ENCODE measurements around the gene PITX1. TPM values are rescaled to one million over a fixed set of nuclear protein-coding genes. Genes with fewer than 3 reads are reported as not detected.

Gene PITX1
- total and polyA plus RNA-seq, 2 of the 13 experiments (the other 11 are each of a cell fraction or from before 2014, with no cell fraction given): 11.7 to 20.2 TPM

- H3K79me2 ChIP-seq (ENCODE audit: insufficient read depth, low read length): peaks cover 26% of the 10 kb centered on the region
Measured at GRCh38 chr5:135029477-135030122, 4.4 kb downstream of the PITX1 start.

More at GRCh38 chr5:135029477-135030122, 4.4 kb downstream of the PITX1 start:
- ATAC-seq: no peak
- ChIA-PET CTCF (ENCODE audit: low intra/inter-chr PET ratio, low total read pairs) (no interaction called here), POLR2A (interaction anchor here (1.3 kb wide), 1 partner anchor 125 kb away, joined by 3 read pairs; the partner anchor contains the start of gene PCBD2)
- FAIRE-seq: no peak
- no peaks in the 10 kb centered on the region for H3K9me3 ChIP-seq (ENCODE audit: low read length)
- peaks cover 3 to 14% of the 10 kb centered on the region in 2 experiments; a peak in 3 of 5 replicates for H3K36me3 ChIP-seq (replicated peaks in 1 of 2; ENCODE audit: control insufficient read depth in 1 of 2, insufficient read depth in 2 of 2, low read length in 2 of 2)
- H3K4me1 ChIP-seq (ENCODE audit: insufficient read depth, low read length): peaks cover 29% of the 10 kb centered on the region
- intact Hi-C loops (cut with micrococcal nuclease; ENCODE audit: unreplicated experiment) (loop anchor here (5.0 to 10.0 kb wide), 3 partner anchors 62 to 305 kb away; partner anchors contain the start of gene CATSPER3), in situ Hi-C loops (cut with HindIII; ENCODE audit: extremely low pct_ligation_motif_present, low pct_unique_long_range_greater_than_20kb) (loop anchor here (10.0 kb wide), 2 partner anchors 155 to 305 kb away; no protein-coding TSS in a partner anchor)
- H3K4me3 ChIP-seq (replicated peaks in 1 of 3; ENCODE audit: insufficient read depth in 1 of 3, low read depth in 2 of 3, low read length in 3 of 3): no peak overlapping the region
- H3K9ac ChIP-seq (ENCODE audit: insufficient read depth, low read depth, low read length): no peak overlapping the region
- H2AFZ ChIP-seq (ENCODE audit: low read length): no peak overlapping the region
- no peak for DNase-seq (ENCODE audit: low spot score)
- no peak for TF ChIP-seq ZNF558 (CRISPR knock-in tag; IDR thresholded peaks at IDR 0.05; ENCODE audit: borderline replicate concordance)
- no peak for TF ChIP-seq ETV5 (CRISPR knock-in tag; IDR thresholded peaks at IDR 0.05; ENCODE audit: borderline replicate concordance)
- TF ChIP-seq ATF3 (CRISPR knock-in tag; IDR thresholded peaks at IDR 0.05): no peak
- TF ChIP-seq MED8 (CRISPR knock-in tag; IDR thresholded peaks at IDR 0.05; ENCODE audit: insufficient replicate concordance): no peak
- no peak for TF ChIP-seq GPN1 (CRISPR knock-in tag; IDR thresholded peaks at IDR 0.05; ENCODE audit: borderline replicate concordance)
- no peak for TF ChIP-seq ATF5 (CRISPR knock-in tag; IDR thresholded peaks at IDR 0.05; ENCODE audit: low read depth)
- TF ChIP-seq ZNF143 (CRISPR knock-in tag; IDR thresholded peaks at IDR 0.05): no peak
- TF ChIP-seq TAF15 (IDR thresholded peaks at IDR 0.05; ENCODE audit: low read depth, low read length, poor library complexity, severe bottlenecking): no peak
- TF ChIP-seq ZFX (CRISPR knock-in tag; IDR thresholded peaks at IDR 0.05; ENCODE audit: low read depth): no peak
- no peak for TF ChIP-seq SP4 (CRISPR knock-in tag; IDR thresholded peaks at IDR 0.05)
- no peak for TF ChIP-seq ZNF652 (CRISPR knock-in tag; IDR thresholded peaks at IDR 0.05; ENCODE audit: borderline replicate concordance, low read depth)
- no peak for TF ChIP-seq CEBPB (IDR thresholded peaks at IDR 0.05; ENCODE audit: borderline replicate concordance, low read depth, low read length)
- no peak for TF ChIP-seq ZNF496 (CRISPR knock-in tag; IDR thresholded peaks at IDR 0.05; ENCODE audit: insufficient replicate concordance)
- TF ChIP-seq DRAP1 (CRISPR knock-in tag; IDR thresholded peaks at IDR 0.05): no peak
- TF ChIP-seq MLX (CRISPR knock-in tag; IDR thresholded peaks at IDR 0.05): no peak
- no peak for TF ChIP-seq MAFK (conservative IDR thresholded peaks at IDR 0.05 in 1 of 2, IDR thresholded peaks at IDR 0.05 in 1 of 2; ENCODE audit: low read length in 2 of 2)
- no peak for TF ChIP-seq ZNF12 (CRISPR knock-in tag; IDR thresholded peaks at IDR 0.05)
- TF ChIP-seq, protein P1, sequence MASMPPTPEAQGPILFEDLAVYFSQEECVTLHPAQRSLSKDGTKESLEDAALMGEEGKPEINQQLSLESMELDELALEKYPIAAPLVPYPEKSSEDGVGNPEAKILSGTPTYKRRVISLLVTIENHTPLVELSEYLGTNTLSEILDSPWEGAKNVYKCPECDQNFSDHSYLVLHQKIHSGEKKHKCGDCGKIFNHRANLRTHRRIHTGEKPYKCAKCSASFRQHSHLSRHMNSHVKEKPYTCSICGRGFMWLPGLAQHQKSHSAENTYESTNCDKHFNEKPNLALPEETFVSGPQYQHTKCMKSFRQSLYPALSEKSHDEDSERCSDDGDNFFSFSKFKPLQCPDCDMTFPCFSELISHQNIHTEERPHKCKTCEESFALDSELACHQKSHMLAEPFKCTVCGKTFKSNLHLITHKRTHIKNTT (CRISPR knock-in tag; IDR thresholded peaks at IDR 0.05): no peak
- TF ChIP-seq SRF (IDR thresholded peaks at IDR 0.05; ENCODE audit: low read depth, low read length): no peak
- H3K27ac ChIP-seq (ENCODE audit: extremely low read length, insufficient read depth, low read length): no peak overlapping the region
- BruUV-seq (replicated peaks): no TSS peak
- H4K20me1 ChIP-seq (ENCODE audit: insufficient read depth, low read length): no peaks in the 10 kb centered on the region
- H3K4me2 ChIP-seq (ENCODE audit: low read depth, low read length): no peak overlapping the region
- no peaks in the 10 kb centered on the region for H3K27me3 ChIP-seq (ENCODE audit: control insufficient read depth in 1 of 2, insufficient read depth in 2 of 2, low read length in 2 of 2)
- 97% methylated on average over 15 of the region's 15 CpGs for WGBS (ENCODE audit: low lambda C conversion rate)
